OCI-LY7 (cell line): Measurements from ENCODE around the gene ZNF91. TPM values are rescaled to one million over a fixed set of nuclear protein-coding genes. Genes with fewer than 3 reads are reported as not detected.
"Not testable (repeated sequence)": the region's sequence is repeated elsewhere in the genome, so short reads cannot be mapped to it uniquely, and the experiment has no call there.

ENCODE experiments used
- BruUV-seq: library from RNA; stranded (reverse); fragments of 400-500 nt; replicated peaks from 2 replicates; lab custom pipeline; 2021; lab: Mats Ljungman, UMichigan
- CTCF ChIA-PET: fragments of 300-600 bp; sonication (Branson Sonifier 250); formaldehyde crosslinking; loops from one replicate; lab custom pipeline; 2022; ENCODE audit warnings: antibody characterized with exemption; ENCODE audit not compliant: unreplicated experiment; lab: Charles Lee
- POLR2A ChIA-PET: fragments of 300-600 bp; sonication (Branson Sonifier 250); formaldehyde crosslinking; loops from one replicate; lab custom pipeline; 2022; ENCODE audit warnings: antibody characterized with exemption; lab: Charles Lee
- DNase-seq: peaks from one replicate; pipeline ENCODE4 v3.0.0-alpha.2; 2015; ENCODE audit warnings: low spot score
- H2AFZ ChIP-seq: fragments of 200-600 bp; sonication (generic), shearing (Covaris generic); 2 replicates; pipeline ENCODE4 v1.6.1; 2014; ENCODE audit warnings: mild to moderate bottlenecking, antibody characterized with exemption, low read length, moderate library complexity
- H3K27ac ChIP-seq: fragments of 200-600 bp; sonication (generic); 2 replicates; pipeline ENCODE4 v1.5.1; 2014; ENCODE audit warnings: mixed run types, low read depth, mild to moderate bottlenecking, moderate library complexity, low read length, inconsistent platforms; ENCODE audit not compliant: poor library complexity, severe bottlenecking
- H3K36me3 ChIP-seq: fragments of 200-600 bp; sonication (generic); 2 replicates; pipeline ENCODE4 v1.6.1; 2014; ENCODE audit warnings: mild to moderate bottlenecking, antibody characterized with exemption, low read length, moderate library complexity, mixed read lengths; ENCODE audit not compliant: insufficient read depth
- H3K4me1 ChIP-seq: fragments of 200-600 bp; sonication (generic); 2 replicates; pipeline ENCODE4 v1.5.1; 2014; ENCODE audit warnings: mild to moderate bottlenecking, low read length; ENCODE audit not compliant: insufficient read depth, poor library complexity, severe bottlenecking
- H3K4me2 ChIP-seq: fragments of 200-600 bp; sonication (generic); 2 replicates; pipeline ENCODE4 v1.6.1; 2014; ENCODE audit warnings: mild to moderate bottlenecking, low read length
- H3K4me3 ChIP-seq: fragments of 200-600 bp; sonication (generic); 2 replicates; pipeline ENCODE4 v1.5.1; 2014; ENCODE audit warnings: mild to moderate bottlenecking, low read depth, low read length; ENCODE audit not compliant: poor library complexity, severe bottlenecking
- H3K79me2 ChIP-seq: fragments of 200-600 bp; sonication (generic); 2 replicates; pipeline ENCODE4 v1.6.1; 2016; ENCODE audit warnings: low read depth, mild to moderate bottlenecking, low read length, moderate library complexity, mixed read lengths; ENCODE audit not compliant: insufficient read depth
- H3K9me2 ChIP-seq: fragments of 200-600 bp; sonication (generic); 2 replicates; pipeline ENCODE4 v1.6.1; 2016; ENCODE audit warnings: mild to moderate bottlenecking, low read length, mixed read lengths; ENCODE audit not compliant: insufficient read depth
- H3K9me3 ChIP-seq: fragments of 200-600 bp; sonication (generic); 2 replicates; pipeline ENCODE4 v1.6.1; 2014; ENCODE audit warnings: mild to moderate bottlenecking, mixed run types, low read length, mixed read lengths
- H4K20me1 ChIP-seq: fragments of 200-600 bp; sonication (generic); 2 replicates; pipeline ENCODE4 v1.6.1; 2014; ENCODE audit warnings: mild to moderate bottlenecking, antibody characterized with exemption, low read length, moderate library complexity, mixed read lengths; ENCODE audit not compliant: insufficient read depth
- CTCF ChIP-seq: fragments of 200-600 bp; sonication (generic); conservative IDR thresholded peaks from 2 replicates; pipeline ENCODE4 v1.5.1; 2014; ENCODE audit warnings: mild to moderate bottlenecking, antibody characterized with exemption, low read length, moderate library complexity, mixed read lengths
- EZH2phosphoT487 ChIP-seq: fragments of 200-600 bp; sonication (generic); IDR thresholded peaks from 2 replicates; pipeline ENCODE4 v1.6.1; 2018; ENCODE audit warnings: low read depth, borderline replicate concordance, mild to moderate bottlenecking, mixed run types, antibody characterized with exemption, low read length, moderate library complexity, mixed read lengths
- intact Hi-C: fragments of 100-400 bp; cut with micrococcal nuclease; formaldehyde crosslinking; loops from one replicate; pipeline ENCODE4 v1.10.0; 2022; ENCODE audit not compliant: unreplicated experiment
- total RNA-seq, 2 experiments: library from RNA; depleted of rRNA in 1 of 2; stranded (reverse); fragments of >200 nt in 1 of 2; shearing (Covaris generic) in 1 of 2; gene quantifications; 2 replicates each; pipeline ENCODE4 v1.2.3, GENCODE V29; 2014 to 2022

ZNF91 gene
- total RNA-seq, 2 experiments from 2014 or later = 39.3 to 64.3 TPM

- Histone ChIP-seq H3K27ac (no peak overlapping the region), H4K20me1 (no peaks in the 10 kb centered on the region), H3K79me2 (no peaks in the 10 kb centered on the region), H3K36me3 (peaks cover 73% of the 10 kb centered on the region), H3K9me2 (no peaks in the 10 kb centered on the region), H3K4me1 (no peaks in the 10 kb centered on the region), H3K4me3 (no peak overlapping the region), H2AFZ (no peak overlapping the region), H3K9me3 (peaks cover 44% of the 10 kb centered on the region), H3K4me2 (no peak overlapping the region)
- no peak for DNase-seq
- POLR2A ChIA-PET = no interaction called here
- BruUV-seq = no TSS peak
- TF ChIP-seq EZH2phosphoT487 (no peak), CTCF (no peak)
- intact Hi-C loops = no loop called here
- CTCF ChIA-PET = no interaction called here
These were observed 30.0 kb downstream of the ZNF91 start for GRCh38 chr19:23365222-23365621.

- H3K9me3 ChIP-seq = peaks cover 66% of the 10 kb centered on the region
- H3K4me2 ChIP-seq, POLR2A ChIA-PET, DNase-seq, BruUV-seq, H3K79me2 ChIP-seq, CTCF ChIA-PET, H3K27ac ChIP-seq, H2AFZ ChIP-seq, H3K4me3 ChIP-seq, H3K9me2 ChIP-seq, intact Hi-C loops, H4K20me1 ChIP-seq, H3K4me1 ChIP-seq: not testable (repeated sequence)
- peaks cover 53% of the 10 kb centered on the region for H3K36me3 ChIP-seq
These were observed 33.4 kb downstream of the ZNF91 start for GRCh38 chr19:23361843-23362242.

GRCh38 chr19:23351806-23352205, 43.5 kb downstream of the ZNF91 start:
- BruUV-seq = no TSS peak
- no peak overlapping the region for H3K4me3 ChIP-seq
- H3K79me2 ChIP-seq = peaks cover 28% of the 10 kb centered on the region; the same call in 1 of the 2 replicates
- no peaks in the 10 kb centered on the region for H3K9me2 ChIP-seq
- no peaks in the 10 kb centered on the region for H4K20me1 ChIP-seq
- H3K4me2 ChIP-seq = no peak overlapping the region
- TF ChIP-seq EZH2phosphoT487 = no peak
- TF ChIP-seq CTCF = no peak
- ChIA-PET POLR2A (no interaction called here), CTCF (no interaction called here)
- no peak for DNase-seq
- no peaks in the 10 kb centered on the region for H3K4me1 ChIP-seq
- no peak overlapping the region for H2AFZ ChIP-seq
- H3K27ac ChIP-seq = no peak overlapping the region
- peaks cover 85% of the 10 kb centered on the region for H3K36me3 ChIP-seq
- peaks cover 78% of the 10 kb centered on the region for H3K9me3 ChIP-seq
- intact Hi-C loops = no loop called here
